ENCODE measurements around the gene HSD11B1L.

DNA sequence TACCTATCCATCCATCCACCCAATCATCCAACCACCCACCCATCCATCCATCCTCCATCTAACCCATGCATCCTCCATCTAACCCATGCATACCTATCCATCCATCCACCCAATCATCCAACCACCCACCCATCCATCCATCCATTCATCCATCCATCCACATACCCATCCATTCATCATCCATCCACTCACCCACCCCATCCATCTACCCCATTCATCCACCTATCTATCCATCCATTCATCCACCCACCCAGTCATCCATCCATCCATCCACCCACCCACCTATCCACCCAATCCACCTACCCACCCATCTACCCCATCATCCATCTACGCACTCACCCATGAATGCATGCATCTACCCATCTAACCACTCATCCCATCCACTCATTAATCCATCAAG is 7.1 kb upstream of the HSD11B1L start:
- TF ChIP-seq CTCF (conservative IDR thresholded peaks at IDR 0.05 in 1 of 2, IDR thresholded peaks at IDR 0.05 in 1 of 2; ENCODE audit: extremely low read depth in 1 of 2, insufficient read depth in 1 of 2, low read depth in 1 of 2, low read length in 2 of 2) (no peak), EZH2 (IDR thresholded peaks at IDR 0.05; ENCODE audit: borderline replicate concordance, low read length) (no peak)
